OCI-LY1 (cell line): ENCODE data around the gene TNFRSF1A.

Source experiments
- H2AFZ ChIP-seq: fragments of 200-600 bp; sonication (generic), shearing (Covaris generic); 2 replicates; pipeline ENCODE4 v1.6.0; 2014; ENCODE audit warnings: antibody characterized with exemption, mild to moderate bottlenecking, low read length
- H3F3A ChIP-seq: fragments of 200-600 bp; sonication (generic), shearing (Covaris generic); 2 replicates; pipeline ENCODE4 v1.6.0; 2014; ENCODE audit warnings: mild to moderate bottlenecking, antibody characterized with exemption, low read length, moderate library complexity; ENCODE audit not compliant: insufficient read depth
- H3K27ac ChIP-seq: fragments of 200-600 bp; sonication (generic); 2 replicates; pipeline ENCODE4 v1.5.1; 2014; ENCODE audit warnings: low read length, mixed run types, mild to moderate bottlenecking, low read depth; ENCODE audit not compliant: poor library complexity, severe bottlenecking
- H3K27me3 ChIP-seq: fragments of 200-600 bp; sonication (generic); 2 replicates; pipeline ENCODE4 v1.6.0; 2014; ENCODE audit warnings: antibody characterized with exemption, mild to moderate bottlenecking, low read length, moderate library complexity; ENCODE audit not compliant: insufficient read depth
- H3K36me3 ChIP-seq: fragments of 200-600 bp; sonication (generic); 2 replicates; pipeline ENCODE4 v1.6.1; 2014; ENCODE audit warnings: mild to moderate bottlenecking, antibody characterized with exemption, low read length, moderate library complexity, mixed read lengths; ENCODE audit not compliant: insufficient read depth
- H3K4me1 ChIP-seq: fragments of 200-600 bp; sonication (generic); 2 replicates; pipeline ENCODE4 v1.5.1; 2014; ENCODE audit warnings: mild to moderate bottlenecking, low read length, moderate library complexity; ENCODE audit not compliant: insufficient read depth, severe bottlenecking
- H3K4me2 ChIP-seq: fragments of 200-600 bp; sonication (generic), shearing (Covaris generic); 2 replicates; pipeline ENCODE4 v1.6.1; 2014; ENCODE audit warnings: low read length
- H3K4me3 ChIP-seq: fragments of 200-600 bp; sonication (generic); 2 replicates; pipeline ENCODE4 v1.5.1; 2014; ENCODE audit warnings: low read length, low read depth, mild to moderate bottlenecking, mixed read lengths; ENCODE audit not compliant: poor library complexity, severe bottlenecking
- H3K79me2 ChIP-seq: fragments of 200-600 bp; shearing (Covaris generic); 2 replicates; pipeline ENCODE4 v1.6.1; 2016; ENCODE audit warnings: mixed run types, low read length, mixed read lengths; ENCODE audit not compliant: insufficient read depth
- H3K9ac ChIP-seq: fragments of 200-600 bp; sonication (generic), shearing (Covaris generic); 2 replicates; pipeline ENCODE4 v1.6.1; 2014; ENCODE audit warnings: mild to moderate bottlenecking, low read length, mixed read lengths
- H3K9me2 ChIP-seq: fragments of 200-600 bp; sonication (generic), shearing (Covaris generic); 2 replicates; pipeline ENCODE4 v1.6.1; 2014; ENCODE audit warnings: low read depth, mild to moderate bottlenecking, low read length, mixed read lengths
- H3K9me3 ChIP-seq: fragments of 200-600 bp; shearing (Covaris generic); 2 replicates; pipeline ENCODE4 v1.6.1; 2014; ENCODE audit warnings: low read length, mixed read lengths
- H4K20me1 ChIP-seq: fragments of 200-600 bp; sonication (generic), shearing (Covaris generic); 2 replicates; pipeline ENCODE4 v1.6.0; 2016; ENCODE audit warnings: mild to moderate bottlenecking, low read length; ENCODE audit not compliant: insufficient read depth
- CTCF ChIP-seq: fragments of 200-600 bp; sonication (generic), shearing (Covaris generic); IDR thresholded peaks from 2 replicates; pipeline ENCODE4 v1.5.1; 2017; ENCODE audit warnings: mild to moderate bottlenecking, antibody characterized with exemption, low read length, moderate library complexity, mixed read lengths
- EZH2 ChIP-seq: fragments of 200-600 bp; sonication (generic), shearing (Covaris generic); IDR thresholded peaks from 2 replicates; pipeline ENCODE4 v1.8.0; 2017; ENCODE audit warnings: borderline replicate concordance, mixed run types, mild to moderate bottlenecking, antibody characterized with exemption, low read length, moderate library complexity, mixed read lengths

TNFRSF1A gene

GRCh38 chr12:6314776-6315175, 27.1 kb downstream of the TNFRSF1A start:
- Histone ChIP-seq H3F3A (no peaks in the 10 kb centered on the region), H3K9me2 (no peaks in the 10 kb centered on the region), H3K4me1 (no peaks in the 10 kb centered on the region), H2AFZ (no peak overlapping the region), H3K36me3 (no peaks in the 10 kb centered on the region), H3K9ac (no peak overlapping the region), H3K27ac (no peak overlapping the region), H3K9me3 (no peaks in the 10 kb centered on the region), H3K79me2 (no peaks in the 10 kb centered on the region), H4K20me1 (no peaks in the 10 kb centered on the region), H3K4me2 (no peak overlapping the region), H3K27me3 (peaks cover 27% of the 10 kb centered on the region; the same call in 1 of the 2 replicates), H3K4me3 (no peak overlapping the region)
- TF ChIP-seq CTCF (no peak), EZH2 (no peak)

DNA sequence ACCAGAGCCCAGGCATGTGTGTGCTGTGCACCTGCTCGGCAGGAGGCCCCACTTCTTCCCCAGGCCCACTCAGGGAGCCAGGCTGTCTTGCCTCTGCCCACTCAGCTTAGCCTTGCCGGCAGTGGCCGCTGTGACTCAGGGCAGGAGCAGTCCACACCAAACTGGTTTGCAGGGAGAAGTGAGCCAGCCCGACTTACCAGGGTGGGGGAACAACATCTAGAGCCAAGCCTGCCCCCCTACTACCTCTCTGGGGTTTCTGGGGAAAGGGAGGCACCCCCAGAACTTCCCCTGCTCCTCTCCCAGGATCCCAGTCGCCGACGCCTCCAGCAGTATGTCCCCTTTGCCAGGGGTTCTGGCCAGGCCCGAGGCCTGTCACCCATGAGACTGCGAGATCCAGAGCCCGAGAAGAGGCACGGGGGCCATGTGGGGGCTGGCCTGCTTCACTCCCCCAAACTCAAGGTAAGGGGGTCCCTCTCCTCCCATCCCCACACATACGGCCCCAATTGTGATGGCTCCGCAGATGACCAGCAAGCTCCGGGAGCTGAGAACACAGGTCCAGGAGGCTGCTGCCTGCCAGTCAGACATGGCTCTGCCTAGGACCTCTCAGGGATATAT, 28.4 kb downstream of the TNFRSF1A start:
- TF ChIP-seq EZH2 = no peak
- no peak for TF ChIP-seq CTCF
- Histone ChIP-seq H3K36me3 (no peaks in the 10 kb centered on the region), H3F3A (no peaks in the 10 kb centered on the region), H3K9me3 (no peaks in the 10 kb centered on the region), H3K4me3 (no peak overlapping the region), H3K9me2 (no peaks in the 10 kb centered on the region), H3K4me1 (no peaks in the 10 kb centered on the region), H3K79me2 (no peaks in the 10 kb centered on the region), H4K20me1 (no peaks in the 10 kb centered on the region), H3K27ac (no peak overlapping the region), H3K4me2 (no peak overlapping the region), H3K9ac (no peak overlapping the region), H2AFZ (no peak overlapping the region), H3K27me3 (peaks cover 23% of the 10 kb centered on the region; the same call in 1 of the 2 replicates)

- H3K4me2 ChIP-seq = no peak overlapping the region
- no peaks in the 10 kb centered on the region for H3K9me3 ChIP-seq
- no peaks in the 10 kb centered on the region for H3F3A ChIP-seq
- H3K27ac ChIP-seq = no peak overlapping the region
- H3K27me3 ChIP-seq = peaks cover 23% of the 10 kb centered on the region; the same call in 1 of the 2 replicates
- H3K9ac ChIP-seq = no peak overlapping the region
- H2AFZ ChIP-seq = no peak overlapping the region
- no peak overlapping the region for H3K4me3 ChIP-seq
- H4K20me1 ChIP-seq = no peaks in the 10 kb centered on the region
- no peaks in the 10 kb centered on the region for H3K79me2 ChIP-seq
- H3K4me1 ChIP-seq = no peaks in the 10 kb centered on the region
- TF ChIP-seq EZH2 = no peak
- TF ChIP-seq CTCF = no peak
- no peaks in the 10 kb centered on the region for H3K36me3 ChIP-seq
- H3K9me2 ChIP-seq = no peaks in the 10 kb centered on the region
These were observed 29.1 kb downstream of the TNFRSF1A start for GRCh38 chr12:6312529-6313325.
